Measurements from ENCODE around the gene HIC1.
A peak's percentile ranks its signal among the peaks of the same experiment; 100 is the strongest.

Gene HIC1

DNA sequence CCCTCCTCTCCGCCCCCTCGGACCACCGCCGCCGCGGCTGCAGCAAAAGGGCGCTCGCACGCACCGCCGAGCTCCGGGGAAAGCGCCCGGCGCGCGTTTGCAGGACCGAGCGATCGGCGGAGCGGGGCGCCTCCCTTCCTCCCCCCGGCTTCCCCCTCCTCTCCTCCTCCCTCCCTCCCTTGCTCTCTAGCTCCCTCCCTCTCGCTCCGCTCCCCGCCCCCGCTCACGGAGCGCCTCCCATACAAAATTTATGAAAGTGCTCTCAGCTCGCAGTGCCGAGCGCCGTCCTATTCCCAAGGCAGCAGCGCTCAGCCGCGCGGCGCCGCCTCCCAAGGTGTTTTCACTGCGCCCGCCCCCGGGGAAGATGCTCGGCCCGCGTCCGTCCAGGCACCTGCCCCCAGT, 29.7 kb upstream of the HIC1 start, which contains the start of gene RTN4RL1:
Gene RTN4RL1 (minus strand): TSS at position 115 of the 402 bp plus-strand sequence. CDS start 469 bp downstream, outside the sequence.
- DNase-seq (ENCODE audit: low read depth in 2 of 2), result peak; percentile 43

DNA sequence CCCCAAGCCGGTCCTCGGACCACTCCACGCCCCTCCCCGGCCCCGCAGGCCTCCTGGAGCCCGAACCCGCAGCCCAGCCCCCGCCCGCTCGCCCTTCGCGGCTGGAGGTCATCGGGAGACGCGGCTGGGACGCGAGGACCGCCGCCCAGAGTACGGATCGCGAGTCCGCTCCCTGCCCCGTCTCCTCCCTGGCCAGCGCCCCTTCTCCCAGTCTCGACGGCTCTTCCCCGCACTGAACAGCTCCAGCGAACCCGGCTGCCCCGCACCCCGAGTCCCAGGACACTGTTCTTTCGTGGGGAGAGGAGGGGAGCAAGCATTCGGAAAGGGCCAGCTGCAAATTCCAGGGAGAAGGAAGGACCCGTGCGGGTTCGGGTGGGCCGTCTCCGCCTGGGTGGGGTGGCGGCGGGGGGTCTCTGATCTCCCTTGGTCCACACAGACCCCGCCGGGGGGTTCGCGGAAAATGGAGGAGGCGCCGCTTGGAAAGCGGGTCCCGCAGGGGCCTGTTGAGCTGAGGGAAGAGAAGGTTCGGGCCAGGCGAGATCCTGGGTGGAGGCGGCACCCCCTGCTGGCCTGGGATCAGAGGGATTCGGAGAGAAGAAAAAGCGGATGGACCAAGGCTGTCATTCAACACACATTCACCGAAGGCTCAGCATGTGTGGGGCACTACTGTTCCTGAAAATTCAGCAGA, 29.1 kb upstream of the HIC1 start:
- DNase-seq (ENCODE audit: low read depth in 2 of 2), result no peak

DNA sequence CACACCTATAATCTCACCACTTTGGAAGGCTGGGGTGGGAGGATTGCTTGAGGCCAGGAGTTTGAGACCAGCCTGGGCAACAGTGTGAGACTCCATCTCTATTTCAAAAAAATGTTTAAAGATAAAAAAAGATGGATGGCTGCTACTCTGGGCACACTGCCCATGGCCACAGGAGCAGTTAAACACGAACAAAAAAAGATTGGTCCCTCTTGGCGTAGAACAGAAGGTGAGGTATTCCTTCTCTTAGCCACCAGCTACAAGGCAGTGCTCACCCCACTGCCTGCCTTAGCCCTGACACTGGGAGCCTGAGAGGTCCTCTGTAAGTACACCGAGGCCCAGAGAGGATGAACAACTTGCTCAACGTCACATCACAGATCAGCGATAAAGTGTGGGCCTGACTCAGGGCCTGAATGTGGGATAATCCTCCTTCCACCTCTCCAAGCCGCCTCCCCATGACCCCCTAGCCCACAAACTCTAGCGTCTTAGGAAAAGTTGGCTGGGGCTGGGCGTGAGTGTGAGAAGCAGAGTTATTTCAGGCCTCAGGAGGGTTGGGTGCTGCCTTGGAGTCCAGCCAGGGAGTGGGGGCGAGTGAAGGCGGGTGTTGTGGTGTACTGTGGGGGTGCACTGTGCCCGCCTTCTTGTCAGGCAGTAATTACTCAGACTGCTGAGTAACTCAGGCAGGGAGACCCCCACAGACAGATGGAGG, 27.2 kb upstream of the HIC1 start:
- no peak for DNase-seq (ENCODE audit: low read depth in 2 of 2)

DNA sequence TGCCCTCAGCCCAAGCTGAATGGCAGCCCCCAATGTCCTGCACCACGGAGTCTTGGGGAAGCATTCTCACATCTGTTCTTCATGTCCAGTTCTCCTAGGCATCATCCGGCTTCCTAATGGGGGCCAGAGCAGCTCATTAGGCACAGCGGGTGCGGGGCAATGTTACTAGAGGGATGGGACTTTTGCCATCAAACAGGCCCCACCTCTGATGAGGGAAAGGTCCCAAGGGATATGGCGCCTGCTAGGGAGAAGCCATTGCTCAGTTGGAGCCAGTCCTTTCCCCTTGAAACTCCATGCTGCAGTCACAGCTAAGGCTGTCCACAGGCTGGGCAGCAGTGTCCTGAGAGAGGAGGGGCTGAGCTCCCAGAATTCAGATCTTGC, 26.7 kb upstream of the HIC1 start:
- no peak for DNase-seq (ENCODE audit: low read depth in 2 of 2)

DNA sequence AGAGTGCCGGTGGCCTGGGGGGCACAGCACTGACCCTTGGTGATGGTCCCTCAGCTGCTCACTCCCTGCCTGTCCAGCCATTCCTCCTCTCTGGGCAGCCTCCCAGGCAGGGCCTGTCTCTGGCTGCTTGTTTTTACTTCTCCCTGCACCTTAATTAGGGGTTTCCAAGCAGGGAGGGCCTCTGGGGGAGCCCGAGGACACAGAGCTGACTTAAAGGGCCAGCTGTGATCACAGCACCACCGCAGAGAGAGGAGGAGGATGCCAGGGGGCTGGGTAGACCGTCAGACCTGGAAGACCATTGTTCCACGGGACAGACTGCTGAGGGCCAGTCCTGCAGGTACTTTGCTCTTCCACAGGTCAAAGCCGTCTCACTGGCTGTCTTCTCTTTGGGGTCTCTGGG, 26.2 kb upstream of the HIC1 start:
- no peak for DNase-seq (ENCODE audit: low read depth in 2 of 2)

DNA sequence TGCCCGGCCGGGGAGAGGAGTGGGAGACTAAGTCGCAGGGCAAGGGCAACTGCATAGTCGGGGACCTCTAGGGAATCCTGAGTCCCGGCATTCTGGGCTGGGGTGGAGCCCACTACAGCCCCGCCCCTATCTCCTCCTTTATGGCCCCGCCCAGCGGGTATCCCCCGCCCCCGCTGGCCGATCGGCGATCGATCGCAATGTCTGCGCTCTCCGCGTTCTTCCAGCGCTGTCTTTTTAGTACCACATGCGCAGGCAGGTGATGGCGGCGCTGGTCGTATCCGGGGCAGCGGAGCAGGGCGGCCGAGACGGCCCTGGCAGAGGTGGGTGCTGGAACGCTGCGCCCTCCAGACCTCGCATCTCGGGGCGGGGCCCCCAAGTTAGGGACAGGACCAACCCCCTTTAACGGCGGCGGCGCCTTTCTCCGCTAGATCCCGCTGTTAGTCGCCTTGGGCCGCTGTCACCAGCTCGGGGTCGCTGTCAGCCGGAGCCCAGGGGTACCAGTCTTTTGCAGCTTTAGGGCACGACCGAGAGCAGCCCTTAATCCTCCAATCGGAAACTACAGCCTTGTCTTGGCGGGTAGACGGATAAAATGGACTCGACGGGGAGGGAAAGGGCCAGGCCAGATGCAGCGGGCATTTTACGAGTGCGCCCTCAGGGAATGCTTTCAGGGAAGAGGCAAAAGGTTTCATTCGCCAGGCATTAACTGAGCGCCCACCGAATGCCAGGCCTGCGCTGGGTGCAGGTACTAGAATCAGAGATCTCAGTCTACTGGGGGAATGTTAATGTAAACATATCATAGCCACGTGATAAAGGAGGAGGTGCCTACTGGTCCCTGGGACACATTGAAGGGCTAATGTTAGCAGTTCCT, 24.8 kb upstream of the HIC1 start, which contains the start of gene DPH1:
Gene DPH1 (plus strand): TSS at position 243 of the 868 bp plus-strand sequence. CDS start 17 bp downstream, at position 260.
- DNase-seq (ENCODE audit: low read depth in 2 of 2), result peak; percentile 68 to 79

DNA sequence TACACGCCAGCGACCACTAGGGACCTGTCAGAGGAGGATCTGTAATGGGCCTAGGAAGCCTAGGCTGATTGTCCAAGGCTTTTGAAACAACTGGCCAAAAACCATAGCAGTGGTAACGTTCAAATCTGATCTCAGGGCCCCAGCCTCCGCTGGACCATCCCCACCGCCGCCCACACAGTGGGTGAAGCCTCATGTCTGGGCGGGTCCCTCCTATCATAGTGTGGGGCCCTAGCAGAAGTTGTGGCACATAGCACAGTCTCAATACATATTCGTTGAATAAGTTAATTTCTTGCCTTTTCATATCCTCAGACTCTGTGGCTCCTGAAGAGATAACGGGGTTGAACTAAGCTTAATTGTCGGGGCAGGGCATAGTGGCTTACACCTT, 24.1 kb upstream of the HIC1 start:
- DNase-seq (ENCODE audit: low read depth in 2 of 2), result no peak

DNA sequence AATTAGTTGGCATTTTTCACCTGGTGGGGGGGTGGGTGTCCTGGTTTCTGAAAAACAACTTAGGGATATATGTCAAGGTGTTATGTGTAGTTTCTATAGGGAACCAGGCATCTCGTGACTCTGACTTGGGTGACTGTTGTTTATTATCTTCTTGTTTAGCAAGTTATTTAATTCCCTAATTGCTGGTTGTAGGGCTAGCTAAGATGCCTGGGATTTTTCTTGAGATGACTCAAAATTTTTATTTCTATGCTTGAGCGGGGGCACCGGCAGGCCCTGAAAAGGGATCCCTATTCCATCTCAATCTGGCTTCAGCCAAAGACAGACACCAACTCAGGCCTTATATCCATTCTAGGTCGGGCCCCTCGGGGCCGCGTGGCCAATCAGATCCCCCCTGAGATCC, 21.8 kb upstream of the HIC1 start:
- DNase-seq (ENCODE audit: low read depth in 2 of 2), result no peak

DNA sequence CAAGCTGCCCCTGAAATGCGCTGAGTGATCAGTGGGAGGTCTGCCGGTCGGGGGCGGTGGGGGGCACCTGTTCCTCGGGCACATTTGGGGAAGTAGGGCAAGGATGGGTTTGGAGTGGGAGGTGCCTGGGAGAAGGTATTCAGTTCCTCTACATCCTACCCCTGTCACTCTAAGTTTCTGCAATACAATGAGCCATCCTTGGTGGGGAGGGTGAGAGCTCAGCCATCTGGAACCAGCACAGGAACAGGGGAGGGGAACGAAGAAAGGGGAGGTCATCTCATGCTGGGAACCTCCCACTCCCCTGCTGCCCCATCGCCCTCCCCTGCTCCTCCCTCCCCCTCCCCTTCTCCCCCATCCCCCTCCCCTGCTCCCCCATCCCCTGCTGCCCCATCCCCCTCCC, 20.7 kb upstream of the HIC1 start:
- no peak for DNase-seq (ENCODE audit: low read depth in 2 of 2)

DNA sequence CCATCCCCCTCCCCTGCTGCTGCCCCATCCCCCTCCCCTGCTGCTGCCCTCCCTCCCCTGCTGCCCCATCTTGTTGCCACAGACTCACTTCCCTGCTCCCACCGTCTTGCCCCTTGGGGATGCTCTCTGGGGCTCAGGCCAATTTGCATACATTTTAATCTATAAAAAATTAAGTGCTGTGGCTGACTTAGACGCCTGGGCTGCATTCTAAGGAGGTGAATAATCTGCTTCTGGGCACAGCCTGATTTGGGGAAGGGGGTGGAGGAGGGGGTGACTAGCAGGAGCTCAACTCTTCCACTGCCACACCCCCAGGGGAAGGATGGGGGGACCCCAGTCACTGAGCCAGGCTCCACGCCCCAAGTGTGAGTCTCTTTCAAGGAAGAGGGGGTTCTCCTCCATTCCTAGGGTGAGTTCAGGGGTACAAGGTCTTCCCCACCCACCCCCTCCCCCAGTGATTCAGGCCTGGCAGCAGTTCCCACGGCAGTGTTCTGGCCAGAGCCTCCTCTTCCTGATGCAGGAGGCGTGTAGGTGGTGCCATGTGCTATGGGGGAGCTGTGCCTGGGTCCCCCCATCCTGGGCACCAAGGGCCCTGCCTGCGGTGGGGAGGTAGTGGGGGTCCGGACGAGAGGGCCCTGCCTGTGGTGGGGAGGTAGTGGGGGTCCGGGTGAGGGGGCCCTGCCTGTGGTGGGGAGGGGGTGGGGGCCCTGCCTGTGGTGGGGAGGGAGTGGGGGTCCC, 19.9 kb upstream of the HIC1 start:
- no peak for DNase-seq (ENCODE audit: low read depth in 2 of 2)

DNA sequence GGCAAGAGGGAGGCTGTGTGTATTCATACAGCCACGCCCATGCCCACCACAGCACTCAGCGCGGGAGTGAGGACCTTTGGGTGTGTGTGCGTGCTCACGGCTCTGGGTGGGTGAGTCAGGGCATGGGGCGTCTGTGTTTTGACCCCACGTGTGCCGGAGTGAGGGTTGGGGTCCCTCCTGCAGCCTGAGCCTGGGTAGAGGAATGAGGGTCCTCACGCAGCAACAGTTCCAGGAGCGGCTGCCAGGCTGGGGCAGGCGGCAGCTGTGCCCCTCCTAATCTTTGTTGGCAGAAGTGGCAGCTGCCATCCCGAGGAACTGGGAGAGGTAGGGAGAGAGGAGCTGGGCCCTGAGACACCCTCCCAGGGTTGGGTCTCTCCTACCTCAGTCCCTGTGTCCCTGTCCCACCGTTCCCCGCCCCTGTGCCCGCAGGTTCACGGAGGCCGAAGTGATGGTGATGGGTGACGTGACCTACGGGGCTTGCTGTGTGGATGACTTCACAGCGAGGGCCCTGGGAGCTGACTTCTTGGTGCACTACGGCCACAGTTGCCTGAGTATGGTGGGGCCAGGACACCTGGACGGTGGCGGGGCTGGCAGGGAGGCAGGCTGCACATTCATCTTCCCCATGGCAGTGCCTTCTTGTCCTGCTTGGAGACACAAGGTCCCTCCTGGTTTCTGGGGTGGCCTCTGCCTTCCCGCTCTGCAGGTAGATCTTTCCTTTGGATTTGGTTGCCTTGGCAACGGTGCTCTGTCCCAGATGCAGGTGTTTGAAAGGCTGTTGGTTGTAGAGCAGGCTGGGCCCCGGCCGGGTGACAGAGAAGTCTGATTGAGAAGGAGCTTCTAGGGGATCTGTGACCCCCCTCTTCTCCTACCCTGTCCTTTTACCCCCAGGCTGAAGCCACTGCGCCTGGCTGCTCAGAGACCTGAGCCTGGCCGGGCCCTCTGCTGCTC, 19.1 kb upstream of the HIC1 start:
- no peak for DNase-seq (ENCODE audit: low read depth in 2 of 2)

DNA sequence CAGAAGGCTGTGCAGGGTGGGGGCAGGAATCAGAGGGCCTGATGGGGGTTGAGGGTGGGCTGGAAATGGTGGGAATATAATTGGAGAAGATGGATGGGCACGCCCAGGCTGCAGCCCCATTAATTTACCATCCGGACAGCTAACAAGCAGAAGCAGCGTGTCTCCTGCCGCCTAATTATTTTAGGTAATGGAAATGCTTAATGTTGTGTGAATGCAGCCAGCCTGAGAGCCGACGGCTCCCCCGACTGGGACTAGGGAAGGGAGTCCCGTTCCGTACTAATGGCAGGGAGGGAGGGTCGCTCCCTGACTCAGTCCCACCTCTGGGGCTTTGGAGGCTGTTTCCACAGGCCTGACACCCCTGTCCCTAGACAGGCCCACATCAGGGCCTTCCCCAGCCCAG, 17.7 kb upstream of the HIC1 start:
- no peak for DNase-seq (ENCODE audit: low read depth in 2 of 2)

DNA sequence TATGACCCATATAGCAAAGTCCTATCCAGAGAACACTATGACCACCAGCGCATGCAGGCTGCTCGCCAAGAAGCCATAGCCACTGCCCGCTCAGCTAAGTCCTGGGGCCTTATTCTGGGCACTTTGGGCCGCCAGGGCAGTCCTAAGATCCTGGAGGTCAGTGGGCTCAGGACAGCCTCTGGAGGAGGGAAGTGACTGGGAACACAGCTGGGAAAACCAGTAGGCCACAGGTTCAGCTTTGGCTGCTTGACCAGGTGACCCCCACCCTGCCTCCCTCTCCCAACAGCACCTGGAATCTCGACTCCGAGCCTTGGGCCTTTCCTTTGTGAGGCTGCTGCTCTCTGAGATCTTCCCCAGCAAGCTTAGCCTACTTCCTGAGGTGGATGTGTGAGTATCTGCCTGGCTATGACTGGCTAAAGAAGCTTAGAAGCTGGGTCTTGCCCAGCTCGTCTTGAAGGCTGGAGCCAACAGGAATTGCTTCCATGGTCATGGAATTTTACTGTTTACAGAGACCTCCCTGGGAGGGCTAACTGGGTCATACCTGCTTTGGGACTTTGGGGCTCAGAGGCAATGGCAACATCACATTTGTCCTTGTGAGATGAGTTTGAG, 14.6 kb upstream of the HIC1 start:
- DNase-seq (ENCODE audit: low read depth in 2 of 2), result no peak

DNA sequence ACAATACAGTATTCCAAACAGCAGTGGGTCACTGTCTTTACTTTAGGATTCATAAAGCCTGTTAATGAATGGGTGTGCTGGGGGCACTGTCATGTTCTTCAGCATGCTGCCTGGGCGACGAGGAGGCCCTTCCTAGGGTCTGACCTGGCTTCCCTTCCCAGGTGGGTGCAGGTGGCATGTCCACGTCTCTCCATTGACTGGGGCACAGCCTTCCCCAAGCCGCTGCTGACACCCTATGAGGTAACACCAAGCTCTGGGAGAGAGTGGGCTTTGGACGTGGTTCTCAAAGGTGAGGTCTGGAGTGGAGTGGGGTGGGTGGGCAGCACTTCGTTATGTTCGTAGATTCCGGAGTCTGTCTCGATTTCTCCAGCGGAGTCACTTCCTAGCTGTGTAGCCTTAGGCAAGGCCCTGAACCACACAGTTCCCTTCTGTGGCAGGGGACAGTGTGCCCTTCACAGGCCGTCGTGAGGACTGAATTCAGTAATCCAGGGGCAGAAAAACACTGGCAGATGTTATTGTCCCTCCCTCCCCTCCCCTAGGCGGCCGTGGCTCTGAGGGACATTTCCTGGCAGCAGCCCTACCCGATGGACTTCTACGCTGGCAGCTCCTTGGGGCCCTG, 13.9 kb upstream of the HIC1 start:
- no peak for DNase-seq (ENCODE audit: low read depth in 2 of 2)

DNA sequence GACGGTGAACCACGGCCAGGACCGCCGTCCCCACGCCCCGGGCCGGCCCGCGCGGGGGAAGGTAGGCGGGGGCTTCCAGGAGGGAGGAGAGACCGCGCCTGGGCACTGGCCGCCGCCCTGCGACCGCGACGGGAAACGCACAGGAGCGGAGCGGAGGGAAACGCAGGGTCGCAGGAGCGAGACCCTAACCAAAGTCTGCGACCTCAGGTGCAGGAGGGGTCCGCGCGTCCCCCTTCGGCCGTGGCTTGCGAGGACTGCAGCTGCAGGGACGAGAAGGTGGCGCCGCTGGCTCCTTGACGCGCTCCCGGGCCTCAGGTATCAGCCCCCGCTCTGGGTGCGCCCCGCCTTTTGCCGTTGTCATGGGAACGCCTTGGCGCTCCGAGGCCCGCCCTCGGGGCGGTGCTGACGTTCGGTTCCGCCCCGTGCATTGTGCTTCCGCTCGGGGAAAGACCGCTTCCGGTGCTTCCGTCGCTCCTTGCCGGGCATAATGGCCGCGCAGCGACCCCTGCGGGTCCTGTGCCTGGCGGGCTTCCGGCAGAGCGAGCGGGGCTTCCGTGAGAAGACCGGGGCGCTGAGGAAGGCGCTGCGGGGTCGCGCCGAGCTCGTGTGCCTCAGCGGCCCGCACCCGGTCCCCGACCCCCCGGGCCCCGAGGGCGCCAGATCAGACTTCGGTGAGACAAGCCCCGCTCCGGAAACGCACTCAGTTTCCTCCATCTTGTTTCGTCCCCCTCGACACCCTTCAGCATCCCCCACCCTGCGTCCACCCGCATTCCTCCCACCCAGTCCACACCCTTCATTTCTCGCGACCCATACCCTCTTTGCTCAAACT, 13.1 kb upstream of the HIC1 start, which contains the start of gene OVCA2:
Gene OVCA2 (plus strand): TSS at position 462 of the 829 bp plus-strand sequence. CDS start 26 bp downstream, at position 488.
- DNase-seq (ENCODE audit: low read depth in 2 of 2), result peak; percentile 94 to 98

DNA sequence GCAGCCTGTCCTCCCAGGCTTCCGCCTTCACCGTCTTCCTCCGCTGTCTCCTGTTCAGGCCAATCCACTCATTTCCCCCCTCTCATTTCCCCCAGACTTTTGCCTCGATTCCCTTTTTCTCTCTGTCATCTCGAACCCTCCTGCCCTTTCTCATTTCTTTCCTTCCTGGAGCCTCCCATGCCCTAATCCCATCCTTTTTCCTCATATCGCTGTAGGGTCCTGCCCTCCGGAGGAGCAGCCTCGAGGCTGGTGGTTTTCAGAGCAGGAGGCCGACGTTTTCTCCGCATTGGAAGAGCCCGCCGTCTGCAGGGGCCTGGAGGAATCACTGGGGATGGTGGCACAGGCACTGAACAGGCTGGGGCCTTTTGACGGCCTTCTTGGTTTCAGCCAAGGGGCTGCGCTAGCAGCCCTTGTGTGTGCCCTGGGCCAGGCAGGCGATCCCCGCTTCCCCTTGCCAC, 12.5 kb upstream of the HIC1 start:
- no peak for DNase-seq (ENCODE audit: low read depth in 2 of 2)

DNA sequence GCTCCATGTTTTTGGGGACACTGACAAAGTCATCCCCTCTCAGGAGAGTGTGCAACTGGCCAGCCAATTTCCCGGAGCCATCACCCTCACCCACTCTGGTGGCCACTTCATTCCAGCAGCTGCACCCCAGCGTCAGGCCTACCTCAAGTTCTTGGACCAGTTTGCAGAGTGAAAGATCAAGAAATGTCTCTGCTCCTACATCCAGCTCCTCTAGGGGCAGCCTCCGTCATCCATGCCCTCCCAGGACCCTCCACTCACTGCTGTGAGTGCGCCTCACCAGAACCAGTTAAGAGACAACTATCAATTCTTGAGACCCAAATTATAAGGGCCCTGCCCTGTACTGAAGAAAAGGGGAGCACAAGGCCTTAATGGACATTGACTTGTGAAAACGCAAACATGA, 12.0 kb upstream of the HIC1 start:
- no peak for DNase-seq (ENCODE audit: low read depth in 2 of 2)

DNA sequence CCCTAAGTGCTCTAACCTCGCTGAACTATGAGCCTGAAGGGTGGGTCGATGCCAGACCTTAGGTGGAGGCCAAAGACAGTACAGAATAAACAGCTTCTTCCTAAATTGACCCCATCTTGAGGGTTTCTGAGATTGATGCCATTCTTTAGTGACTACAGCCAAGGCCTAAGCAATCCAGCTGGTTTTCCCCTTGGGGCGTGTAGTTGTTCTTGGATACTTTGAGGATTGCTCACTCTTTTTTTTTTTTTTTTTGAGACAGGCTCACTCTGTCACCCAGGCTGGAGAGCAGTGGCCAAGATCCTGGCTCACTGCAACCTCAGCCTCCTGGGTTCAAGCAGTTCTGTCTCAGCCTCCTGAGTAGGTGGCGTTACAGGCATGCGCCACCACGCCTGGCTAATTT, 11.1 kb upstream of the HIC1 start:
- DNase-seq (ENCODE audit: low read depth in 2 of 2), result no peak
